ENCODE measurements around the gene COL23A1. TPM values are rescaled to one million over a fixed set of nuclear protein-coding genes. Genes with fewer than 3 reads are reported as not detected.

Gene COL23A1
- total and polyA plus RNA-seq, 2 of the 8 experiments (the other 6 are each of a cell fraction or from before 2014, with no cell fraction given), result 3.1 to 4.7 TPM

GRCh38 chr5:178441486-178442270 lies 148.5 kb downstream of the COL23A1 start (continued):
- no peak for TF ChIP-seq CHD7 (IDR thresholded peaks at IDR 0.05; ENCODE audit: insufficient replicate concordance, low read length)
- no peak for TF ChIP-seq NRF1 (IDR thresholded peaks at IDR 0.05; ENCODE audit: low read depth, low read length)
- TF ChIP-seq CBX8 (IDR thresholded peaks at IDR 0.05; ENCODE audit: borderline replicate concordance, low read depth, low read length), result no peak
- TF ChIP-seq GABPA (IDR thresholded peaks at IDR 0.05; ENCODE audit: borderline replicate concordance, insufficient read depth, low read length), result no peak
- TF ChIP-seq SUZ12 (IDR thresholded peaks at IDR 0.05; ENCODE audit: low read length), result no peak
- TF ChIP-seq, protein P1, sequence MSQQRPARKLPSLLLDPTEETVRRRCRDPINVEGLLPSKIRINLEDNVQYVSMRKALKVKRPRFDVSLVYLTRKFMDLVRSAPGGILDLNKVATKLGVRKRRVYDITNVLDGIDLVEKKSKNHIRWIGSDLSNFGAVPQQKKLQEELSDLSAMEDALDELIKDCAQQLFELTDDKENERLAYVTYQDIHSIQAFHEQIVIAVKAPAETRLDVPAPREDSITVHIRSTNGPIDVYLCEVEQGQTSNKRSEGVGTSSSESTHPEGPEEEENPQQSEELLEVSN (IDR thresholded peaks at IDR 0.05), result no peak
- TF ChIP-seq TAF7 (optimal IDR thresholded peaks at IDR 0.05; ENCODE audit: borderline replicate concordance, low read depth, low read length), result no peak
- no peak for TF ChIP-seq RAD21 (IDR thresholded peaks at IDR 0.05 in 1 of 2, conservative IDR thresholded peaks at IDR 0.05 in 1 of 2; ENCODE audit: low read depth in 2 of 2, low read length in 2 of 2)
- TF ChIP-seq POLR2A (IDR thresholded peaks at IDR 0.05; ENCODE audit: control extremely low read depth in 1 of 2, low read depth in 2 of 2, low read length in 2 of 2), result no peak

All from H1 (cell line).